ENCODE results near the gene ROM1.

ROM1 gene

GRCh38 chr11:62605467-62605866 lies 7.6 kb upstream of the ROM1 start:
- peaks cover 23% of the 10 kb centered on the region for H3K36me3 Mint-ChIP-seq (ENCODE audit: low read depth)
- no peak for DNase-seq
- H3K27me3 Mint-ChIP-seq (ENCODE audit: low read depth, poor library complexity), result peaks cover 29% of the 10 kb centered on the region
- no peaks in the 10 kb centered on the region for H3K9me3 Mint-ChIP-seq
- peaks cover 80% of the 10 kb centered on the region for H3K4me1 Mint-ChIP-seq
- H3K4me3 Mint-ChIP-seq, result no peak overlapping the region
- no peak for TF ChIP-seq CTCF (IDR thresholded peaks at IDR 0.05)
- H3K27ac Mint-ChIP-seq, result no peak overlapping the region

DNA sequence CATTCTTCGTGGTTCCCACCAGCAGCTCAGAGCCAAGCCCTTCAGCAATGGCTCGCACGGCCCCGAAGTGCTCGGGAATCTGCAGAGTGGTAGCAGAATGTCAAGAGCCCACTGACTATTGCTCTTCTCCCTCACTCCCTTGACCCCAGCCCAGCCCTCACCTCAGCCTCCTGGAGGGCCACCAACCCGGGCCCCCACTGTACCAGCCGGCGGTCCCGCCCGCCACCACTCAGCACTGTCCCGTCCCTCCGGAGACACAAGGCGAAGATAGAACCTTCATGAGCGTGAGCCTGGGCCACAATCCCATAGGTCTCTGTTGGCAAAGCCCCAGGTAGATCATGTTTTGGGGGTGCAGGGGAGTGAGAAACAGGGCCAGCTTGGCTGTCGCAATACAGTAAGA lies 7.2 kb upstream of the ROM1 start:
- no peak overlapping the region for H3K4me3 Mint-ChIP-seq
- H3K27me3 Mint-ChIP-seq (ENCODE audit: low read depth, poor library complexity), result peaks cover 29% of the 10 kb centered on the region
- H3K9me3 Mint-ChIP-seq, result no peaks in the 10 kb centered on the region
- no peak for TF ChIP-seq CTCF (IDR thresholded peaks at IDR 0.05)
- peaks cover 23% of the 10 kb centered on the region for H3K36me3 Mint-ChIP-seq (ENCODE audit: low read depth)
- H3K27ac Mint-ChIP-seq, result no peak overlapping the region
- DNase-seq, result no peak
- peaks cover 82% of the 10 kb centered on the region for H3K4me1 Mint-ChIP-seq

GRCh38 chr11:62607714-62608113 lies 5.3 kb upstream of the ROM1 start:
- Mint-ChIP-seq H3K9me3 (no peaks in the 10 kb centered on the region), H3K4me3 (no peak overlapping the region), H3K27ac (no peak overlapping the region), H3K4me1 (peaks cover 89% of the 10 kb centered on the region), H3K36me3 (ENCODE audit: low read depth) (peaks cover 23% of the 10 kb centered on the region), H3K27me3 (ENCODE audit: low read depth, poor library complexity) (peaks cover 25% of the 10 kb centered on the region)
- TF ChIP-seq CTCF (IDR thresholded peaks at IDR 0.05), result no peak
- DNase-seq, result no peak

DNA sequence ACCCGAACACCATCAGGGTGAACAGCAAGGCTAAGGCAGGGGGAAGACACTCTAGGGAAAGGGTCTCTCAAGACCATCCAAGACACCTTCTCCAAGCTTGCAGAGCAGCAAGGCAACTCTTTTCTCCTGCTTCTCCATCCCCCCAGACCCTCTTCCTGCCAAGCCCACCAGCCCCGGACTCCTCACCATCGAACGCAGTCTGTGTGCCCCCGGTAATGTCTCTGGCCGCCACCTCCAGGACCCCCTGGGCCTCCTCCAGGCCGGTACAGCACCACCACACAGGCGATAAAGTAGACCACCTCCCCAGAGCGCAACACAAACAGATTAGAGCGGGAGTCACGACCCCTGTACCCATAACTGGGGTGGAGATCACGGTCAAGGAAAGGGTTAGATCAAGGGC lies 4.3 kb upstream of the ROM1 start:
- no peak overlapping the region for H3K4me3 Mint-ChIP-seq
- H3K27ac Mint-ChIP-seq, result no peak overlapping the region
- no peak for TF ChIP-seq CTCF (IDR thresholded peaks at IDR 0.05)
- DNase-seq, result no peak
- H3K27me3 Mint-ChIP-seq (ENCODE audit: low read depth, poor library complexity), result peaks cover 15% of the 10 kb centered on the region
- no peaks in the 10 kb centered on the region for H3K9me3 Mint-ChIP-seq
- H3K4me1 Mint-ChIP-seq, result peaks cover 80% of the 10 kb centered on the region
- H3K36me3 Mint-ChIP-seq (ENCODE audit: low read depth), result peaks cover 16% of the 10 kb centered on the region

- H3K27ac Mint-ChIP-seq, result peak overlapping the region; percentile 36
- H3K36me3 Mint-ChIP-seq (ENCODE audit: low read depth), result peaks cover 14% of the 10 kb centered on the region
- peaks cover 6% of the 10 kb centered on the region for H3K27me3 Mint-ChIP-seq (ENCODE audit: low read depth, poor library complexity)
- peak overlapping the region; percentile 92 for H3K4me3 Mint-ChIP-seq
- no peak for TF ChIP-seq CTCF (IDR thresholded peaks at IDR 0.05)
- no peaks in the 10 kb centered on the region for H3K9me3 Mint-ChIP-seq
- no peak for DNase-seq
- H3K4me1 Mint-ChIP-seq, result peaks cover 77% of the 10 kb centered on the region
Observed at GRCh38 chr11:62610403-62610802, 2.7 kb upstream of the ROM1 start.

GRCh38 chr11:62610814-62611704 lies 2.0 kb upstream of the ROM1 start:
- Mint-ChIP-seq H3K4me3 (peak overlapping the region; percentile 92), H3K27ac (peak overlapping the region; percentile 36), H3K27me3 (ENCODE audit: low read depth, poor library complexity) (peaks cover 6% of the 10 kb centered on the region), H3K9me3 (no peaks in the 10 kb centered on the region), H3K36me3 (ENCODE audit: low read depth) (peaks cover 14% of the 10 kb centered on the region), H3K4me1 (peaks cover 72% of the 10 kb centered on the region)
- no peak for DNase-seq
- TF ChIP-seq CTCF (IDR thresholded peaks at IDR 0.05), result no peak

All from nephron progenitor cell (in vitro differentiated cells).